GM12865 (cell line): ENCODE results near the gene NEDD9.

Source experiments
- DNase-seq: peaks from one replicate; pipeline ENCODE4 v3.0.0; 2010; ENCODE audit warnings: low read depth
- H3K4me3 ChIP-seq: 2 replicates; pipeline ENCODE4 v1.5.1; 2011; ENCODE audit warnings: mild to moderate bottlenecking, low read depth, low read length, control low read depth
- CTCF ChIP-seq: IDR thresholded peaks from 2 replicates; pipeline ENCODE4 v1.5.1; 2011; ENCODE audit warnings: low read length, control low read depth, low read depth, inconsistent platforms; ENCODE audit not compliant: insufficient read depth; ENCODE audit errors: missing control alignments

Gene NEDD9

DNA sequence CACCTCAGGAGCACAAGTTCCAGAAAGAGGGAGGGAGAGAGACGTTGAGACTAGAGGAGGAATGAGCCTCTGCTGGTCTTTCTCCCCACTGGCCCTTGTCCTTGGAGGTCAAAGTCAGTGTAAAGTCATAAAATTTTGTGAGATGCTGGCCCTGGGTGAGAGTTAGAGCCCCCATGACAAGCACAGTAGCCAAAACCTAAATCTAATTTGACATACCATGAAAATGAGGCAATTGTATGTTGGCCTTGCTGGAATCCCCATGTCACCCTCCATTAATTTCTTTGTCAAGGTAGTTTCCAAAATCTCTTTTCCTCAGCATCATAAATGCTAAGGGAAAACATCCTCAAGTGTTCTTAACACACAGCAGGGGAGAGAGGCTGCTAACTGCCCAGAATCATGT, 17.6 kb upstream of the NEDD9 start:
- no peak for DNase-seq
- H3K4me3 ChIP-seq: no peak overlapping the region
- no peak for TF ChIP-seq CTCF

DNA sequence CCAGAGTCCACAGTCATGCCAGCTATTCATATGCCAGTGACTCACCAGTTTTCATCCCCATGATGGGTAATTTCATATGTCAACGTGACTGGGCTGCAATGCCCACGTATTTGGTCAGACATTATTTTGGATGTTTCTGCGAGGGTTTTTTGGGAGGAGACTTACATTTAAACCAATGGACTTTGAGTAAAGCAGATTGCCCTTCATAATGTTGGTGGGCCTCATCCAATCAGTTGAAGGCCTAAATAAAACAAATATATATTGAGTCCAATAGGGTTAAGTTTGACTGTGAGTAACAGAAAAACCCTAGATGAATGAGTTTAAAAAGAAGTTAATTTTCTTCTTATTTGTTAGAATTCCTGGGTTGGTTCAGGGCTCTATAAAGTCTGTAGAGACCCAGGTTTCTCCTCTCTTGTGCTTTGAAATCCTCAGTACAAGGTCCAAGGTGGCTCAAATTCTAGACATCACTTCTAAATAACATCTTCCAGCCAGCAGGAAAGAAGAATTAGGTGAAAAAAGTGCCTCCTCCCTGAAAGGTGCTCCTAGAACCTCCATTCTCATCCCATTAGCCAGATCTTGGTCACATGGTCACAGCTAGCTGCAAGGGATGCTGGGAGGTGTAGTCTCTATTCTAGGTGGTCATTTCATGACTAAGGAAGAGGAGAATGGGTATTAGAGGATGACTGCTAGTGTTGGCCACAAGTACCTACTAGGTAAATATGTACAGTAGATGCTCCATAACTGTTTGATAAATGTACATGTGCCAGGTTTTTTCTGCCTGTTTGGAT, 16.7 kb upstream of the NEDD9 start:
- no peak for TF ChIP-seq CTCF
- no peak for DNase-seq
- H3K4me3 ChIP-seq: no peak overlapping the region

DNA sequence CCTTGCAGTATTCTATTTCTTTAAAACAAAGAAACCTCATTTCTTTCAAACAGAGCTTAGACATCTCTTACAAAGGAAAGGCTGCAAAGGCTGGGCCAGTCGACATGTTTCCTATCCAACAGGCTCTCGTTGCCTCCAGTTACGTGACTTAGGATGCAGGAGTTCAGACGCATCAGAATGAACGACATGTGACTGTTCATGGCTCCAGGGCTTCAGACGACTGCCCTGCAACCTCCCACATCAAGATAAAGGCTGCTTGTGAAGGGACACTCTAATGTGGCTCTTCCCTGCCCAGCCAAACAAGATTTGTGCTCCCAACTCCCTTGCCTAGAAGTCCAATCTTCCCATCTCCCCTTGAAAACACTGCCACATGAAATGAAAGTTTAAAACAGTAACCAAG, 14.3 kb upstream of the NEDD9 start:
- no peak for DNase-seq
- no peak for TF ChIP-seq CTCF
- no peak overlapping the region for H3K4me3 ChIP-seq

DNA sequence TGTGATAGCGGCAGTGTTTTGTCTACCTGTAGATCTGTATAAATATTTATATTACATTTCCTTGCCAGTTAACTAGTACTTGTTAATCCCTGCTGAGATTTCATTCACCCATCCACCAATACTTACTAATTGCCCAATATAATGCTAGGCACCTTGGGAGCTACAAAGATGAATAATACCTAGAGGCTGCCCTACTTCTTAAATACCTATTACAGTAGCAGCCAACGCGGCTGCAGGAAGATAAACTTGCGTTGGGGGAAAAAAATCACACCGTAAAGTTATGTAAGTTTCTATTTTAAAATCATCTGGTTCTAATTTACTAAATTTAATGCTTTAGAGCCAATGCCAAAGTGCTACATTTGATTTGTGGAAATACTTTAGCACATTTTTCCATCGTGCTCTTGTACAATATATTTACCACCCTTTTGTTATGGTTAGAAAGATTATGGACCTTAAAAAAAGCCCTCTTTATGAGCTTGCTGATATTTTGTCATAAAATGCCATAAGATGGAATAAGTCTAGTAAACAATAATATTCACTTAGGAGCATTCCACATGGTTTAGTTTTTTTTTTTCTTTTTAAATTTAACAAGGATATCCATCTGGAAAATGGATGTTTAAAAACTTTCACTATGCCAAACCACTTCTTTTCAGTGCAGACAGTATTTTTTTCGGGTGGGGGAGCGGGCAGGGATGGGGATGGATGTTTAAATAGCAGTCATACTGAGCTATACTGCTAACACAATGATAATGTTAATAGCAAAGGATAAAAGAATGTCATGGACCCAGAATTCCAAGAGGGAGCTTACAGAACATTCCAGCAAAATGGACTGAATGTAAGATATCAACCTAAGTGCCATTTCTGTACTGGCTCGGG, 13.2 kb upstream of the NEDD9 start:
- no peak overlapping the region for H3K4me3 ChIP-seq
- DNase-seq: no peak
- TF ChIP-seq CTCF: no peak

GRCh38 chr6:11244387-11245126, 12.1 kb upstream of the NEDD9 start:
- no peak for TF ChIP-seq CTCF
- H3K4me3 ChIP-seq: no peak overlapping the region
- no peak for DNase-seq

GRCh38 chr6:11243861-11244260, 11.4 kb upstream of the NEDD9 start:
- TF ChIP-seq CTCF: no peak
- H3K4me3 ChIP-seq: no peak overlapping the region
- DNase-seq: no peak
